ENCODE measurements around the gene FXR2.
"Not testable (repeated sequence)": the region's sequence is repeated elsewhere in the genome, so short reads cannot be mapped to it uniquely, and the experiment has no call there.

Gene FXR2

DNA sequence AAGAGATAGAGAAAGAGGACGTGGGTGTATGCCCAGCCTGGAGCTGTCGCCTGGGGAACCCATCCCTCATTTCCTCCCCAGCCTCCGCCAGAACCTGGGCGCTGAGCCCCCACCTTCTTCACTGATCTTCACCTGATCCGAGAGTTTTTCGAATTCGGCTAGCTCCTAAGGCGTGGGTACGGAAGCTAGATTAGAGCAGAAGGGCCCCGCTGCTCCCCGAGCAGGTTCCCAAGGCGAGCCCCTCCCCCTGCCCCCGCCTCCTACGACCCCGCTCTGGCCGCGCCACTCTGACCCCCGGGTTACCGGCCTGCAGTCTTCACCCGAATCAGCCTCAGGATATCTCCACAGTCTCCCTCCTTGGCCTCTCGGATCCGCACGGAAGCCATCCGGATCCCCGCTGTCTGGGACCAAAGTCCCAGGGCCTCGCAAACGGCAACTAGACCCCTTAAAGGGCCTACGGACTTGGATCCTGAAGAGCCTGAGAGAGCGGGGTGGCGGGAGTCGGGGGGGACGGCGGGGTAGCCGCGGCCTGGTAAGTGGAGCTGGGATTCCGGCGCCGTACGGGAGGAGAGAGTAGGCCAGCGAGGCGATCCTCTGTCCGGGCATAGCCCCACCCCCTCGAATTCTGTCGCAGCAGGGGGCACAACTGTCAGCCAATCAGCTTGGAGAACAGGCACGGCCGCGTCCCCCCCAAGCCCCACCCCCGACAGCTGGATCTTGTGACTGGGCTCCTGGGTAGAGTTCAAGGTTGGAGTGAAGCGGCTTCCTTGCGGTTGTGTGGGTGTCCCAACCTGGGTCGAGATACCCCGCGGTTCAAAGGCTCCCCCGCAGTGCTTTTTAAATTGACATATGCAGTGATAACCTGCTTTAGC, 12.8 kb upstream of the FXR2 start, which contains the start of gene SAT2:
SAT2 (minus strand) TSS at position 572 of the 872 bp plus-strand sequence; CDS start at position 386, 186 bp downstream.
- DNase-seq: peak; percentile 76

DNA sequence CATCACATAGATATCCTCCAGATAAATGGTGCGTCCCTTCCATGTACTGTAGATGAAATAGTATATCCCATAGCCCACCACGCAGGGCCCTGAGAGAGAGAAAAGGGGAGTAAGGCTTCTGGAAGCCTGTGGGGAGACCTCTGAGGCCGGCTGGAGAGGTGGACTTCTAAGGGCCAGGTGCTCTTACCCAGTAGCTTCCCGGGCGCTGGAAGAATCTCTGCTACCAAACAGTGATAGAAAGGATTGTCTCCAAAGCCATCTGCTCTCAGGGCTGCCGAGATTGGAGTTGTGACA, 12.2 kb upstream of the FXR2 start:
- no peak for DNase-seq

DNA sequence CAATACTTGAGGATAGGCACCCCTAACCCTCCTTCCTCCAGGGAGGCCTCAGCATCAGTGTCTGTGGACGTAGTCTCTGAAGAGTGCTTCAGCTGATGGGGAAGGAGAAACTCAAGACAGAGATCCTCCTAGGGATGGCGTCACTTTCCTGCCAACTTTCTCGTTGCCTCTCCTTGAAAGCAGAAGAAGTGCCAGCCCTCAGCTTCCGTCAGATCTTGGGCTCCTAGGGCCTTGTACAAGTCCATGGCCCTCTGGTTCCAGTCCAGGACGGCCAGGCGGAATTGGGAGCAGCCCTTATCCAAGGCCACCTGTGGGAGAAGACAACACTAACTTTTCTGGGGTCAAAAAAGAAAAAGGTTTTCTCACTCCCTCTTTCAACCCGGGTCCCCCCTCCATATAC, 11.6 kb upstream of the FXR2 start:
- no peak for DNase-seq

DNA sequence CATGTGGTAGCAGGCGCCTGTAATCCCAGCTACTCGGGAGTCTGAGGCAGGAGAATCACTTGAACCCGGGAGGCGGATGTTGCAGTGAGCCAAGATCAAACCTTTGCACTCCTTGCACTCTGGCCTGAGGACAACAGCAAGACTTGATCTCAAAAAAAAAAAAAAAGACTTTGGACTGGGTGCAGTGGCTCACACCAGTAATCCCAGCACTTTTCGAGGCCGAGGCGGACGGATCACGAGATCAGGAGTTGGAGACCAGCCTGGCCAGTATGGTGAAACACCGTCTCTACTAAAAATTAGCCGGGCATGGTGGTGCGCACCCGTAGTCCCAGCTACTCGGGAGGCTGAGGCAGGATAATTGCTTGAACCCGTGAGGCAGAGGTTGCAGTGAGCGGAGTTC, 11.1 kb upstream of the FXR2 start:
- DNase-seq: not testable (repeated sequence)

DNA sequence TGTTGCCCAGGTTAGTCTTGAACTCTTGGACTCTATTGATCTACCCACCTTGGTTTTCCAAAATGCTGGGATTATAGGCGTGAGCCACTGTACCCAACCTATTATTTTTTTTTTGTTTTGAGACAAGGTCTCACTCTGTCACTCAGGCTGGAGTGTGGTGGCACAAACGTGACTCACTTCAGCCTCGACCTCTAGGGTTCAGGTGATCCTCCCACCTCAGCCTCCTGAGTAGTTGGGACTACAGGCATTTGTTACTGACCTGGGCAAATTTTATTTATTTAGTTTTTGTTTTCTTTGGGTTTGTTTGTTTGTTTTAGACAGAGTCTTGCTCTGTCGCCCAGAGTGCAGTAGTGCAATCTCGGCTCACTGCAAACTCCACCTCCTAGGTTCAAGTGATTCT, 9.0 kb upstream of the FXR2 start:
- no peak for DNase-seq

GRCh38 chr17:7620835-7621234, 6.1 kb upstream of the FXR2 start:
- no peak for DNase-seq

DNA sequence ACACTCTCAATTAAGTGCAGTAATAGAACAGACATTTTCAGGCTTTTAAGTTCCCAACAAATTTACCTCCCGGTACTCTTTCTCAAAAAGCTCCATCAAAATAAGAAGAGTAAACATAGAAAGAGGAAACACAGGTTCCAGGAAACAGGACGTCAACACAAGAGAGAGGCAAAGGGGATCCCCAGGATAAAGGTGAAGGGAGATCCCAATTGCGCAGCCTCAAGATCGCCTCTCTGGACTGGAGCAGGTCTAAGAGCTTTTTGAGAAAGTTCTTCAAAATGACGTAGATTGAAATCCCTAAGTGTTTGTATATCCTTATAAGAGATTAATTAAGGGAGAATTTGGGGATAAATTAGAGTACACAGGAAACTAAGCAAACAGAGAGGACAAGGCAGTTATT, 3.9 kb upstream of the FXR2 start:
- DNase-seq: no peak

DNA sequence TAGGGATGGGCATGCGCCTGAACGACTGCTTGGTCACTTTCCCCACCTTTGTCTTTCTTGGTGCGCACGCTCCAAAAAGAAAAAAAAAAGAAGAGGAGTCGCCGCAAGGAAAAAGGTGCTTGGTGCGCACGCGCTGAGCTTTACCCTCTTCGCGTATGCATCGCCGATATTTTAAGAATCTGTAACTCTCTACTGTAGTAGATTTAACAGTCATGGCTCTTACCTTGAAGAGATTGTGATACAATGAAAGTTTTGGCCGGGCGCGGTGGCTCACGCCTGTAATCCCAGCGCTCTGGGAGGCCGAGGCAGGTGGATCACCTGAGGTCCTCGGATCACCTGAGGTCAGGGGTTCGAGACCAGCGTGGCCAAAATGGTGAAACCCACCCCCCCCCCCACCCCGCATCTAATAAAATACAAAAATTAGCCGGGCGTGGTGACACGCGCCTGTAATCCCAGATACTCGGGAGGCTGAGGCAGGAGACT, 609 bp upstream of the FXR2 start:
- no peak for DNase-seq

- DNase-seq: no peak
Observed at GRCh38 chr17:7613769-7614424, 800 bp downstream of the FXR2 start.

GRCh38 chr17:7612294-7612640, 2.4 kb downstream of the FXR2 start:
- no peak for DNase-seq

- no peak for DNase-seq
Observed at GRCh38 chr17:7611635-7612293, 2.9 kb downstream of the FXR2 start.

- no peak for DNase-seq
Observed at GRCh38 chr17:7610641-7611040, 4.1 kb downstream of the FXR2 start.

- no peak for DNase-seq
Observed at GRCh38 chr17:7606280-7606679, 8.4 kb downstream of the FXR2 start.

GRCh38 chr17:7597561-7597960, 17.1 kb downstream of the FXR2 start:
- DNase-seq: not testable (repeated sequence)

DNA sequence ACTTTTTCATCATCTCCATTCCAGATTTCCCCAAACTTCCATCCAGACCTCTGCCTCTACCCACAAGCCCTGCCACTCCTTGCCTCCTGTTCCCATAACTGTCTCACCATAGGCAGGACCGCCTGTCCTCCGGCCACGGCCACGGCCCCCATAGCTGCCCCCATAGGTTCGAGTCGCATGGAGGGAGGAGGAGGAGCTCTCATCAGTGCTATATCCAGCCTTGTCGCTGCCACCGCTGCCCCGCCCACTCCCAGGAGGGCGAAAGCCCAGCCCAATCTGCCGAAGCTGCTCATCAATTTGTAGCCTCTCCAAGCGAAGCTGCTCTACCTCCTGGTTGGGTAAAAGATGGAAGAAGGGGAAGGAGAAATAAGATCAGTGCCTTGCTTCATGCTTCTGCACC, 21.4 kb downstream of the FXR2 start:
- no peak for DNase-seq

- DNase-seq: no peak
Observed at GRCh38 chr17:7592422-7593021, 22.2 kb downstream of the FXR2 start.

DNA sequence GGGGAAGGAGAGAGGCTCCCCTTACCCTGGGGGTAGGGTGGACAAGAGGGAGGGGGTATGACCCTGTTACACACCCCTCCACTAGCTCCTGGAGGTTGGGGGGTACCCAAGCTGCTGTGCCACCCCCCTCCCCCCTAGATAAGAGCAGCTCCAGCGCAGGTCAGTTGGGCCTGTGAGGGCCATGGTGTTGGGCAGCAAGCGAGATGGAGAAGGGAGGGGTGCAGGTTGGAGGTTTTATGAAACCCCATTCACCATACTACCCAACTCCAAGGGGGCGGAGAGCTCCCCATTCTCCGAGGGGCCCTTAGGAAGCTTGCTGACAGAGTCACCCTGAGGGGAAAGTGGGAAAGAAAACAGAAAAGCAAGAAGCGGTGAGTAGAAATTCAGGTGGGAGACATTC, 23.1 kb downstream of the FXR2 start:
- no peak for DNase-seq

GRCh38 chr17:7590743-7591142, 24.0 kb downstream of the FXR2 start:
- no peak for DNase-seq

DNA sequence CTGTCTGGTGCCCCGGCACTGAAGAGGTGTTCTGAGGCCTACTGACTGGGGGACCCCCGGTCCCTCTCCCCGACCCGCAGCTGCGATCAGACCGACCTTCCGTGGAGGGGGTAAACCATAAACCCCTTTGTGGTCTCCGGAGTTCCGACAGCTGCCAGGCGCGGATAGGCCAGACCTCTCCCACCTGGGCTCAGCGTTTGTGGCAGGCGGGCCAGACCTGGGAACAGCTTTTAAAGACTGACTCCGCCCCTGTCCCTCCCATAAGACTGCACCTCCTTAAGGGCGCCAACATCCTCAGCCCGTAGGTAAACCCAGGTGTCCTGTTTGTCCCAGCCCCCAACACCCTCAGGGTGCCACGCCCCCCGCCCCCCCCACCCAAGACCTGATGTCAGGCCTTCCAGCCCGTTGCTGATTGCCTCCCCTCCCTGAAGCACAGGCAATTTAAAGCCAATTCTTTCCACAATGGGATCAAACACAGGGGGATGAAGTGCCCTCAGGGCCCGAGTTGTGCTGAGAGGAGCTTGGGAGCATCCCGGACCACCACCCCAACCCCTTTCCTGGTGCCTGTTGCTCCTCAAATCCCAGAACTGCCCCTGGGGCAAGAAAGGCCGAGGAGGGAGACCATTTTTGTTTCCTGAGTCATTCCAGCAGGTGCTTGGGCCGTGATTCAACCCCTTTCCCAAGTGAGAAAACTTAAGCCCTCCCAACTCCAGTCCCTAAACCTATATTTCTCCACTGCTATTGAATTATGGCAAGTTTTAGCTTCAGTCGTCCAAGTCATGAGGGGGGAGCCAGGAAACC, 24.6 kb downstream of the FXR2 start, which contains the start of gene SOX15:
SOX15 (minus strand) TSS at position 204 of the 801 bp plus-strand sequence. CDS start 418 bp downstream, outside the sequence.
- DNase-seq: no peak

DNA sequence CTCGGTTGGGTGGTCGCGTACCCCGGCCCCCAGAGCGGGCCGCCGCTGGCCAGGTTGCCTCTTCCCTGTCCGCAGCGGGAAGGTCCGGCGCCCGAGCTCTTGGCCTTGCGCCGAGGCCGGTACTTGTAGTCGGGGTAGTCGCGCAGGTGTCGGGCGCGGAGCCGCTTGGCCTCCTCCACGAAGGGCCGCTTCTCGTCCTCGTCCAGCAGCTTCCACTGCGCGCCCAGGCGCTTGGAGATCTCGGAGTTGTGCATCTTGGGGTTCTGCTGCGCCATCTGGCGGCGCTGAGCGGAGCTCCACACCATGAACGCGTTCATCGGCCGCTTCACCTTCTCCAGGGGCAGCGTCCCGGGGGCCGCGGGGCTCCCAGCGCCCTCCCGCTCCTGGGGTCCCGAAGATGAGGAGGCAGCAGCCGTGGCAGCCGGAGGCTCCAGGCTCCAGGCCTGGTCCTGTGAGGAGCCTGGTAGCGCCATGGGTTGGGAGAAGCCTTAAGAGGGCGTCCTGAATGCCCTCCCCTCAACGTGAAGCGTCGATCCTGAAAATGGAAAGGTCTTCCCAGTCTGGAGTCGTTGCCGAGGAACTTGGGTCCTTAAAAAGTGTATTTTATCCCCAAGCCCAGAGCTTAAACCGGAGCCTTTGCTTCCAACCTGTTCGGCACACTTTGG, 25.4 kb downstream of the FXR2 start:
- peak; percentile 40 for DNase-seq

DNA sequence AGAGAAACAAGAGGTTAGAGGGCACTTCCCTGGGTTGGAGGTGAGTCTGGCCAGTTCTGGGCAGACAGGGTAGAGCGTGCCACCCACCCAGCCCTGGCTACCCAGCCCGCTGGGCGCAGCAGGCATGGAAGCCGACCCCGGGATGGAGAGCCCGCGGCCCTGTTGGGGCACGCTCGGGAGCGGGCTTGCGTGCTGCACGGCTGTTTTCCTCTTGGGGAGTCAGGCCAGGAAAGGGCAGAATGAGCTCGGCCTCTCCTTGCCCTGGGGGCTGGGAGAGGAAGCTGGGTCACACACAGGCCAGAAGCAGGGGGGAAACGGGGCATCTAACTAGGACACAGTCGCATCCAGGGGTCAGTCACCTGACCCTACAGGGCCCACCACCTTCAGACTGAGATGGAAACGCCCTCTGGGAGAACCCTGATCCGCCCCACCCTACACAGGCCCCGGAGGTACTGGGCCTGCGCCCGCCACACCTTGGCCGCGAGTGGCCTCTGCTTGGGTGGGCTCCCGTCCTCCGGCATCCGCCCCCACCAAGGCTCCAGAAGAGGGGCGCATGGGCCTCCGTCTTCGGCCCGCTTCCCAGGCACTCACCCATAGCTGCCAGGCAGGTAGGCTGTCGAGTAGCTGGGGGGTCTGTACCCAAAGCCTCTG, 26.0 kb downstream of the FXR2 start:
- DNase-seq: no peak

Data from activated effector memory CD4-positive, alpha-beta T cell treated with Interleukin-2 at 50 U/mL for 16 hours (primary cell).